C4-2B (cell line): ENCODE measurements around the gene APRT.
A peak's percentile ranks its signal among the peaks of the same experiment; 100 is the strongest.

Source experiments
- H3K27ac ChIP-seq: fragments of 450-650 bp; 2 replicates; pipeline ENCODE4 v1.5.1; 2017
- ZFX ChIP-seq: fragments of 450-650 bp; IDR thresholded peaks from 2 replicates; pipeline ENCODE4 v1.6.1; 2017
- TF ChIP-seq, protein P1 (sequence below): fragments of 450-650 bp; conservative IDR thresholded peaks from 2 replicates; pipeline ENCODE4 v1.5.1; 2017; ENCODE audit warnings: mild to moderate bottlenecking

Gene APRT

GRCh38 chr16:88767546-88768070 is 44.1 kb downstream of the APRT start:
- TF ChIP-seq ZFX = no peak
- TF ChIP-seq, protein P1, sequence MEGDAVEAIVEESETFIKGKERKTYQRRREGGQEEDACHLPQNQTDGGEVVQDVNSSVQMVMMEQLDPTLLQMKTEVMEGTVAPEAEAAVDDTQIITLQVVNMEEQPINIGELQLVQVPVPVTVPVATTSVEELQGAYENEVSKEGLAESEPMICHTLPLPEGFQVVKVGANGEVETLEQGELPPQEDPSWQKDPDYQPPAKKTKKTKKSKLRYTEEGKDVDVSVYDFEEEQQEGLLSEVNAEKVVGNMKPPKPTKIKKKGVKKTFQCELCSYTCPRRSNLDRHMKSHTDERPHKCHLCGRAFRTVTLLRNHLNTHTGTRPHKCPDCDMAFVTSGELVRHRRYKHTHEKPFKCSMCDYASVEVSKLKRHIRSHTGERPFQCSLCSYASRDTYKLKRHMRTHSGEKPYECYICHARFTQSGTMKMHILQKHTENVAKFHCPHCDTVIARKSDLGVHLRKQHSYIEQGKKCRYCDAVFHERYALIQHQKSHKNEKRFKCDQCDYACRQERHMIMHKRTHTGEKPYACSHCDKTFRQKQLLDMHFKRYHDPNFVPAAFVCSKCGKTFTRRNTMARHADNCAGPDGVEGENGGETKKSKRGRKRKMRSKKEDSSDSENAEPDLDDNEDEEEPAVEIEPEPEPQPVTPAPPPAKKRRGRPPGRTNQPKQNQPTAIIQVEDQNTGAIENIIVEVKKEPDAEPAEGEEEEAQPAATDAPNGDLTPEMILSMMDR = no peak
- peak overlapping the region; percentile 98 for H3K27ac ChIP-seq

DNA sequence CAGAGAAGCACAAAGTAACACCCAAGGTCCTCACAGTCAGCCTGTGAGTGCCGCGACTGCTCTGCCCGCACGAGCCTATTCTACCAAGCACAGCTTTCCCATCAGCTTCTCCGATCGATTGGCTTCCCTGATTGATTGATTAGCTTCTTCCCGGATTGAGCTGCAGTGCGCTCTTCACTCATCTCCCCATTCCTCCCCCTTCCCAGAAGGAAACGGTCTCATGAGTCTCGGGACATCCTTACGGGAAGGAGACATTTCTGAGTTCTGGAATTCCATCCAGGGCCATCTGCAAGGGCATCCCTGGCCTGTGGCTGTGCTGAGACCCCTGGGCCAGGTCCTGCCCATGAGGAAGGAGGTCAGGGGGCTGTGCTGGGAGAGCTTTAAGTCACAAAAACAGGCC is 44.8 kb downstream of the APRT start:
- no peak for TF ChIP-seq ZFX
- TF ChIP-seq, protein P1 = no peak
- peak overlapping the region; percentile 98 for H3K27ac ChIP-seq

DNA sequence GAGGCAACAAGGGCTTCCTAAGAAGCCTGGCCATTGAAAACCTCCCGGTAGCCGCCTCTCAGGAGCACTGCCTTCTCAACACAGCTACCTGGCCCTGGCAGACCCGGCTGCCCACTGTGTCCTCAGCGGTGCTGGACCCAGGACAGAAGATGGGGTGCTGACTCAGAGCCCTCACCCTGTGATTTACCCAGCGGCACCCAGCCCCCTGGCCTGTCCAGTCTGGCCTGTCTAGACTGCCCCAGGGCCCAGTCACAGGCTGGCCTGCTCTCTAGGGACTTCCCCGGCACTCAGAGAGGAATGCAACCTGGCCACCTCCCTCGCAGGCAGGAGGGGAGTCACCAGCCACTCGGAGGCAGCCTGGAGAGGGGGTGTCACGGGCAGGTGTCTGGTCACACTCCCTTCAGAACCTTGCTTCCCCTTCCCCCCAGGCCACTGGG is 46.8 kb downstream of the APRT start:
- no peak for TF ChIP-seq ZFX
- TF ChIP-seq, protein P1 = no peak
- H3K27ac ChIP-seq = peak overlapping the region; percentile 98

- H3K27ac ChIP-seq = peak overlapping the region; percentile 98
- TF ChIP-seq, protein P1 = no peak
- TF ChIP-seq ZFX = no peak
Observed at GRCh38 chr16:88764080-88764479, 47.6 kb downstream of the APRT start.

DNA sequence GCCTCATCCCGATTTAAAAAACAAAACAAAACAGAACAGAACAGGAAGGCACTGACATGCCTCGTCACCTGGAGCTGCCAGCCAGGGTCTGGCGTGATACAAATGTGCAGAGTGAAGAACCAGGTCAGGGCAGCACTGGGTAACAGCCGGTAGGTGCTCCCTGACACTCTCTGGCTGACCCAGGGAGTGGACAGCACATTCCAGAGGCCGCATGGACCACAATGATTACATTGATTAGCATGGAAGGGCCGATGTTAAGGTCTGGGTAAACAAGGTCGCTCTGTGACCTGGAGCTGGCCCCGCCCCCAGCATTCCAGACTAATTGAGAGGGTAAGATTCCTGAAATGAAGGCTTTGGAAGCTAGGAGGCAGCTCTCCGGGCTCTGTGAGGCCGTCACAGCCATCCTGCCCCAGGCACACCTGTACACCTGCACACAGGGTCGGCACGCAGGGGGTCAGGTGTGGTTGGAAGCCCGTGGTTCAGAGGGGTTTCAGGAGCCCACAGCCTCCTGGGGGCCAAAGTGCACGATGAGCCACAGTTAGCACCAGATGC is 48.1 kb downstream of the APRT start:
- TF ChIP-seq ZFX = no peak
- TF ChIP-seq, protein P1 = no peak; the same call in 1 of the 2 replicates

DNA sequence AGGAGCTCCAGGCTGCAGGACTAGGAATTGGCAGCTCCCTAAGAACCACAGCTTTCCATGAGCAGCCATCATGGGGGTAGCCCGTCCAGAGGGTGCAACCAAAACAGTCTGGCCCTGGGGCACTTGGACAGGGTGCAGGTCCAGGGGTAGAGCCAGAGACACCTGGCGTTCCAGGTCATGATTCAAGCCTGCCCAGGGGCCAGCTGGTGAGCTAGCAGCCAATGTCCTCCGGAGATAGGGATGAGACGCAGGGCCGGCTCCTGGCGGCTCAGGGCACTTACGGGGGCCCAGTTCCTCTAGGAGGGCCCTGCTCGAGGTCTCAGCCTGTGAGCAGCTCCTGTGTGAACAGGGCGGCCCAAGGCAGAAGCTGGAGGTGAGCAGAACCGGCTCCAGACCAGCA is 48.8 kb downstream of the APRT start:
- H3K27ac ChIP-seq = peak overlapping the region; percentile 98
- TF ChIP-seq, protein P1 = no peak
- TF ChIP-seq ZFX = no peak

More for the DNA sequence above, 48.1 kb downstream of the APRT start:
- peak overlapping the region; percentile 98 for H3K27ac ChIP-seq

DNA sequence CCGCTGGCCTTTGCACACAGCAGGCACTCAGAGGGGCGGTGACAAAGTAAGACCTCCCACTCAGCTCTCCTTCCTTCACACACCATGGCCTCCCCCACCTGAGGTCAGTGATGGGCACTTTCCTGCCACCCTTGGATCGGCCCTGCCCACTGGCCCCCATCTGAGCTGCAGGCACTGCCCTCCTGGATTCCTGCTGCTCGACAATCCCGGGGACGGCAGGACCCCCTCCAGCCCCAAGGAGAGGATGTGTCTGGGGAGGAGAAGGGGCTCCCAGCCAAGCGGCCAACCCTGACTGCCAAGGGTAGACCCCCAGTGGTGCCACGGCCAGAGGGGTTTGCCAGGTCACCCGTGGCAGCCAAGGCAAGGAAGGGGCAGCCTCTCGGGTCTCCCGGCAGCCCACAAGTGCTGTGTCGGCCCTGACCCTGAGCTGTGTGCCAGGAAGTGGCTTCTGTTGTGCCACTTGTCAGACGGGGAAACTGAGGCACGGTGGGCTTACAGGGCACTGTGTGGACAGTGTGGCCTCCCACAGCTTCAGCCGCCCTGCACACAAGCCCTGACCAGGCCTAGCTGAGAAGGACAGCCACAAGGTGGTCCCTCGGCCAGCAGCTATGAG is 49.4 kb downstream of the APRT start:
- peak overlapping the region; percentile 98 for H3K27ac ChIP-seq
- TF ChIP-seq, protein P1 = no peak
- TF ChIP-seq ZFX = no peak
